ENCODE measurements around the gene MROH2B. TPM values are rescaled to one million over a fixed set of nuclear protein-coding genes. Genes with fewer than 3 reads are reported as not detected.

Gene MROH2B
- total and polyA plus RNA-seq, 2 donors (not counting 1 experiment from before 2014, with no cell fraction given), result not detected

- no peak overlapping the region for H3K9ac ChIP-seq (ENCODE audit: low read length)
- H3K4me3 ChIP-seq (ENCODE audit: control extremely low read depth in 1 of 5, extremely low read depth in 1 of 5, insufficient read depth in 1 of 5, low read depth in 2 of 5, low read length in 4 of 5), result no peak overlapping the region
- WGBS (ENCODE audit: insufficient coverage), result 67% methylated on average over 1 of the region's 2 CpGs
- intact Hi-C loops (cut with micrococcal nuclease), result no loop called here
- ChIA-PET CTCF (no interaction called here), POLR2A (no interaction called here)
- no peaks in the 10 kb centered on the region for H3K79me2 ChIP-seq (ENCODE audit: control insufficient read depth, insufficient read depth, low read length)
- H3K36me3 ChIP-seq (replicated peaks in 1 of 2; ENCODE audit: control extremely low read depth in 1 of 2, control insufficient read depth in 1 of 2, extremely low read depth in 1 of 2, insufficient read depth in 2 of 2, low read length in 1 of 2), result no peaks in the 10 kb centered on the region
- no peaks in the 10 kb centered on the region for H3K9me3 ChIP-seq (ENCODE audit: control extremely low read depth in 1 of 3, control insufficient read depth in 2 of 3, insufficient read depth in 1 of 3, low read length in 2 of 3)
- DNase-seq, result no peak
- no peaks in the 10 kb centered on the region for H3K4me1 Mint-ChIP-seq
- TF ChIP-seq EZH2 (IDR thresholded peaks at IDR 0.05; ENCODE audit: borderline replicate concordance, insufficient read depth, low read depth, low read length, poor library complexity, severe bottlenecking), result no peak
- TF ChIP-seq CTCF (IDR thresholded peaks at IDR 0.05), result no peak
- H3K27ac ChIP-seq (ENCODE audit: low read length in 2 of 2), result no peak overlapping the region
- H3K9me3 Mint-ChIP-seq (ENCODE audit: insufficient read depth), result no peaks in the 10 kb centered on the region
- no peaks in the 10 kb centered on the region for H4K20me1 ChIP-seq (ENCODE audit: control insufficient read depth, insufficient read depth, low read length, poor library complexity, severe bottlenecking)
- ATAC-seq (ENCODE audit: low read depth), result no peak
- H3K27me3 Mint-ChIP-seq, result no peaks in the 10 kb centered on the region
- no peak overlapping the region for H3K4me3 Mint-ChIP-seq
- H3K4me1 ChIP-seq (ENCODE audit: control insufficient read depth in 2 of 2, insufficient read depth in 2 of 2, low read length in 2 of 2), result no peaks in the 10 kb centered on the region
- no peak overlapping the region for H3K27ac Mint-ChIP-seq
- H2AFZ ChIP-seq (ENCODE audit: insufficient read depth, low read depth, low read length, poor library complexity, severe bottlenecking), result no peak overlapping the region
- H3K27me3 ChIP-seq (replicated peaks in 1 of 4; ENCODE audit: control extremely low read depth in 1 of 4, control insufficient read depth in 3 of 4, insufficient read depth in 4 of 4, low read length in 3 of 4), result no peaks in the 10 kb centered on the region
- no peak overlapping the region for H3K4me2 ChIP-seq (replicated peaks; ENCODE audit: low read depth, low read length, poor library complexity, severe bottlenecking)
These were observed 22.2 kb downstream of the MROH2B start for GRCh38 chr5:41048986-41049385.

DNA sequence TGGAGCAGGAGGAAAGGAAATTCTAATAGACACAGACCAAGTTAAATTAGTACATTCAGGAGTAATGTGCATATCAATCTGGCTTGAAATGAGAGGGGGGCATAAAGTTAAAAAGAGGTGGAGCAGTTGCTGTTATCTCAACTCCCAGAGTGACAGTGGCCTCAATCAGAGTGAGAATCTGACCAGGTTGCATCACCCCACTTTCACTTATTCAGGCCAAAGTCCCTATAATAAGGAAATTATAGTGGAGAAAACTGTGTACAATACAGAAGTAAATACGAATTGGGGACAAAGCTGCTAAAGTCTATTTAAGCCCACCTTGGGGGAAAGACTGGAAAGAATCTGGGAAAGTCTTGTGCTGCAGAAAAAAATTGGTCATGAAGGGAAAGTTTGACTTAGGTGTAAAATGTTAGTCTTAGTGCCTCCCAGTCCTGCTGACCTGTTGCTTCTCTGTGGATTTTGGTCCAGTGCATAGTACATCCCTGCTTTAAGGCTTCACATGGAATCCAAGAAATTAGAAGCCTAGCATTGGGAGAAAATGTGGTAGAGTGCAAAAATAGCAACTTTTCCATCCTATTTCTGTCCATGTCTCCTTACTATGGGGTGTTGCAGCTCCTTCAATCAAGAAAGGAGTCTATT, 27.9 kb downstream of the MROH2B start:
- Histone ChIP-seq H3K9ac (ENCODE audit: low read length) (no peak overlapping the region), H3K79me2 (ENCODE audit: control insufficient read depth, insufficient read depth, low read length) (no peaks in the 10 kb centered on the region), H3K36me3 (replicated peaks in 1 of 2; ENCODE audit: control extremely low read depth in 1 of 2, control insufficient read depth in 1 of 2, extremely low read depth in 1 of 2, insufficient read depth in 2 of 2, low read length in 1 of 2) (no peaks in the 10 kb centered on the region), H3K27ac (ENCODE audit: low read length in 2 of 2) (no peak overlapping the region), H3K4me1 (ENCODE audit: control insufficient read depth in 2 of 2, insufficient read depth in 2 of 2, low read length in 2 of 2) (no peaks in the 10 kb centered on the region), H3K4me2 (replicated peaks; ENCODE audit: low read depth, low read length, poor library complexity, severe bottlenecking) (no peak overlapping the region), H3K9me3 (ENCODE audit: control extremely low read depth in 1 of 3, control insufficient read depth in 2 of 3, insufficient read depth in 1 of 3, low read length in 2 of 3) (no peaks in the 10 kb centered on the region), H3K27me3 (replicated peaks in 1 of 4; ENCODE audit: control extremely low read depth in 1 of 4, control insufficient read depth in 3 of 4, insufficient read depth in 4 of 4, low read length in 3 of 4) (no peaks in the 10 kb centered on the region), H2AFZ (ENCODE audit: insufficient read depth, low read depth, low read length, poor library complexity, severe bottlenecking) (no peak overlapping the region), H4K20me1 (ENCODE audit: control insufficient read depth, insufficient read depth, low read length, poor library complexity, severe bottlenecking) (no peaks in the 10 kb centered on the region), H3K4me3 (ENCODE audit: control extremely low read depth in 1 of 5, extremely low read depth in 1 of 5, insufficient read depth in 1 of 5, low read depth in 2 of 5, low read length in 4 of 5) (no peak overlapping the region)
- Mint-ChIP-seq H3K27ac (no peak overlapping the region), H3K27me3 (no peaks in the 10 kb centered on the region), H3K4me3 (no peak overlapping the region), H3K4me1 (no peaks in the 10 kb centered on the region), H3K9me3 (ENCODE audit: insufficient read depth) (peaks cover 2% of the 10 kb centered on the region)
- TF ChIP-seq EZH2 (IDR thresholded peaks at IDR 0.05; ENCODE audit: borderline replicate concordance, insufficient read depth, low read depth, low read length, poor library complexity, severe bottlenecking) (no peak), CTCF (IDR thresholded peaks at IDR 0.05) (no peak)
- intact Hi-C loops (cut with micrococcal nuclease), result no loop called here
- DNase-seq (no peak), ATAC-seq (ENCODE audit: low read depth) (no peak)
- 43% methylated on average over 1 of the region's 1 CpG for WGBS (ENCODE audit: insufficient coverage)
- ChIA-PET CTCF (no interaction called here), POLR2A (no interaction called here)
